Activated CD4-positive, CD25-positive, alpha-beta regulatory T cell (primary cell): Measurements from ENCODE around the gene TCF3.
"Not testable (repeated sequence)": the region's sequence is repeated elsewhere in the genome, so short reads cannot be mapped to it uniquely, and the experiment has no call there.

Experiments used
- DNase-seq, 4 experiments: peaks; one replicate each; lab custom pipeline; 2025; lab: John Stamatoyannopoulos, UW

Gene TCF3

GRCh38 chr19:1650650-1651567 lies 1.5 kb downstream of the TCF3 start:
- no peak for DNase-seq

- DNase-seq: no peak
Observed at GRCh38 chr19:1649706-1650649, 2.4 kb downstream of the TCF3 start.

- DNase-seq: no peak
Observed at GRCh38 chr19:1648920-1649541, 3.4 kb downstream of the TCF3 start.

GRCh38 chr19:1648459-1648849 lies 4.0 kb downstream of the TCF3 start:
- no peak for DNase-seq

GRCh38 chr19:1647501-1648458 lies 4.6 kb downstream of the TCF3 start:
- no peak for DNase-seq

GRCh38 chr19:1646659-1647453 lies 5.6 kb downstream of the TCF3 start:
- no peak for DNase-seq

- no peak for DNase-seq
Observed at GRCh38 chr19:1646149-1646548, 6.3 kb downstream of the TCF3 start.

GRCh38 chr19:1645299-1645698 lies 7.1 kb downstream of the TCF3 start:
- DNase-seq: no peak

GRCh38 chr19:1644070-1644469 lies 8.3 kb downstream of the TCF3 start:
- no peak for DNase-seq

- not testable (repeated sequence) for DNase-seq
Observed at GRCh38 chr19:1640893-1641448, 11.4 kb downstream of the TCF3 start.

- DNase-seq: no peak
Observed at GRCh38 chr19:1636325-1637236, 15.8 kb downstream of the TCF3 start.

GRCh38 chr19:1634938-1635243 lies 17.5 kb downstream of the TCF3 start:
- DNase-seq: no peak

GRCh38 chr19:1634242-1634937 lies 18.0 kb downstream of the TCF3 start:
- DNase-seq: no peak

- no peak for DNase-seq
Observed at GRCh38 chr19:1633269-1633826, 19.1 kb downstream of the TCF3 start.

GRCh38 chr19:1632462-1633268 lies 19.8 kb downstream of the TCF3 start:
- DNase-seq: no peak

- DNase-seq: no peak
Observed at GRCh38 chr19:1631557-1632100, 20.8 kb downstream of the TCF3 start.

- DNase-seq: no peak
Observed at GRCh38 chr19:1630811-1631210, 21.6 kb downstream of the TCF3 start.
